Raji (cell line): ENCODE results near the gene CHRNA10.

Source experiments
- POLR2A ChIP-seq: IDR thresholded peaks from 2 replicates; pipeline ENCODE4 v1.6.1; 2011; ENCODE audit warnings: low read depth, low read length, control low read depth; ENCODE audit not compliant: insufficient read depth

Gene CHRNA10

GRCh38 chr11:3671334-3672254, at the start of gene CHRNA10:
TSS of gene CHRNA10 (minus strand) at chr11:3671384. CDS start at chr11:3671312, 72 bp downstream.
- no peak for TF ChIP-seq POLR2A

GRCh38 chr11:3712274-3712673, 41.1 kb upstream of the CHRNA10 start:
- TF ChIP-seq POLR2A, result no peak

GRCh38 chr11:3710485-3711259, 39.5 kb upstream of the CHRNA10 start:
- TF ChIP-seq POLR2A, result no peak

- no peak for TF ChIP-seq POLR2A
Measured at GRCh38 chr11:3709977-3710376, 38.8 kb upstream of the CHRNA10 start.

GRCh38 chr11:3707176-3707575, 36.0 kb upstream of the CHRNA10 start:
- no peak for TF ChIP-seq POLR2A

GRCh38 chr11:3703383-3703782, 32.2 kb upstream of the CHRNA10 start:
- TF ChIP-seq POLR2A, result no peak

GRCh38 chr11:3700910-3701309, 29.7 kb upstream of the CHRNA10 start:
- no peak for TF ChIP-seq POLR2A

GRCh38 chr11:3700410-3700809, 29.2 kb upstream of the CHRNA10 start:
- TF ChIP-seq POLR2A, result no peak

GRCh38 chr11:3686751-3687150, 15.6 kb upstream of the CHRNA10 start:
- no peak for TF ChIP-seq POLR2A

GRCh38 chr11:3685923-3686322, 14.7 kb upstream of the CHRNA10 start:
- TF ChIP-seq POLR2A, result no peak

- no peak for TF ChIP-seq POLR2A
Measured at GRCh38 chr11:3684819-3685172, 13.6 kb upstream of the CHRNA10 start.

GRCh38 chr11:3684129-3684818, 13.1 kb upstream of the CHRNA10 start:
- no peak for TF ChIP-seq POLR2A

- no peak for TF ChIP-seq POLR2A
Measured at GRCh38 chr11:3683039-3683438, 11.9 kb upstream of the CHRNA10 start.

GRCh38 chr11:3679077-3679476, 7.9 kb upstream of the CHRNA10 start:
- TF ChIP-seq POLR2A, result no peak

- TF ChIP-seq POLR2A, result no peak
Measured at GRCh38 chr11:3675971-3676370, 4.8 kb upstream of the CHRNA10 start.

GRCh38 chr11:3674189-3674588, 3.0 kb upstream of the CHRNA10 start:
- no peak for TF ChIP-seq POLR2A

GRCh38 chr11:3669742-3670183, 1.4 kb downstream of the CHRNA10 start:
- TF ChIP-seq POLR2A, result no peak
